Activated CD4-positive, CD25-positive, alpha-beta regulatory T cell treated with anti-CD3 and anti-CD28 coated beads, Interleukin-2, amount 50 U/mL, for 24 hours (primary cell): ENCODE measurements around the gene ANKH.
"Not testable (repeated sequence)": the region's sequence is repeated elsewhere in the genome, so short reads cannot be mapped to it uniquely, and the experiment has no call there.

ENCODE experiments used
- ATAC-seq, 2 donors: fragments of 150-1000 bp; cut with Tn5 transposase; one replicate each; pipeline ENCODE4 v1.10.0; 2021; ENCODE audit warnings: mild to moderate bottlenecking in 1 of 2, moderate library complexity in 1 of 2

ANKH gene

GRCh38 chr5:14882658-14883580 is 11.3 kb upstream of the ANKH start:
- no peak for ATAC-seq

GRCh38 chr5:14881826-14882225 is 10.2 kb upstream of the ANKH start:
- ATAC-seq: no peak

- no peak for ATAC-seq
These were observed 9.1 kb upstream of the ANKH start for GRCh38 chr5:14880688-14881087.

- ATAC-seq: no peak
These were observed 8.5 kb upstream of the ANKH start for GRCh38 chr5:14879937-14880589.

DNA sequence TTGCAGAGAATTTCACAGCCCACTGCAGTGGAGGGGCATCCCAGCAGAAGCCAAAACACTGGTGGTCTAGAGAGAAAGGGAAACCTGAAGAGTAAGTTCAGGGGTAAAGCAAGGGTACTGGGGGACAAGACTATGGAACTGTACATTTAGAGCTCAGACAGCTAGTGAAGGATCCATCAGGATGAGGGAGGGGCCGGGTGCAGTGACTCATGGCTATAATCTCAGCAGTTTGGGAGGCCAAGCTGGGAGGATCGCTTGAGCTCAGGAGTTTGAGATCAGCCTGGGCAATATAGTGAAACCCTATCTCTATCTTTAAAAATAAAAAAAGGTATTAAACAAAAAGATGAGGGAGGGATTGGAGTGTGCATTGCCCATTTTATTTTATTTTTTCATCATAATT is 7.8 kb upstream of the ANKH start:
- no peak for ATAC-seq

- ATAC-seq: not testable (repeated sequence)
These were observed 6.6 kb upstream of the ANKH start for GRCh38 chr5:14878192-14878591.

- no peak for ATAC-seq
These were observed 4.5 kb upstream of the ANKH start for GRCh38 chr5:14876095-14876494.

DNA sequence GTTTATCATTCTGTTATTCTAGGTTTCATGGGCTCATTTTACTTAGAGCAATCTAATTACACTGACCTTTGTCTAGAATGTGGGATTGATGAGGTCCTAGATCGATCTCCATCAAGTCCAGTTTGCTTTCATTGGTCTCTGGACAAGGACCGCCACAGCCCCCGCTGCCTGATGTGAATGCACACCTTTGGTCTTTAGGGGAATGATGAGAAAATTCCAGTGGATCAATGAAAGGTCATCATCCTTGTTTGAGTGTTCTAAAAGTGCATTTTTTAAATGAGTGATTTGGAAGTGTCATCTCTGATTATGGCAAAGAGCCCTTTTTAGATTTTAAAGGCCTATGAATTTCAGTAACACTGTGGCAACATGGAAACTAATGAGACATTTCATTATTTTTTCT is 2.2 kb upstream of the ANKH start:
- no peak for ATAC-seq

DNA sequence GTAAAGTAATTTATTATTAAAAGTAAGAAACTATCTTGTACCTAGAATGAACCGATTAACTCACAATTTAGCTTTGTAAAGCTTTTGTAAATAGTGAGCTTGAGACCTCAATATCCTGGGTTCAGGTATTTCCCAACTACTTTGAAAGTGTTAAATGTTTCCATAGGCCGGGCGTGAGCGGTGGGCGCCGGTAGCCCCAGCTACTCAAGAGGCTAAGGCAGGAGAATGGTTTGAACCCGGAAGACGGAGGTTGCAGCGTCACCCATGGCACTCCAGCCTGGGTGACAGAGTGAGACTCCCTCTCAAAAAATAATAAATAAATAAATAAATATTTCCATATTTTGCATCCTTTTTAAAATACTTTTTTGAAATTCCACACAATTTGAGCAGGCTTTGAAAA is 1.5 kb upstream of the ANKH start:
- ATAC-seq: no peak

GRCh38 chr5:14872070-14872989 is 752 bp upstream of the ANKH start:
- peak; percentile 13 to 17 for ATAC-seq

DNA sequence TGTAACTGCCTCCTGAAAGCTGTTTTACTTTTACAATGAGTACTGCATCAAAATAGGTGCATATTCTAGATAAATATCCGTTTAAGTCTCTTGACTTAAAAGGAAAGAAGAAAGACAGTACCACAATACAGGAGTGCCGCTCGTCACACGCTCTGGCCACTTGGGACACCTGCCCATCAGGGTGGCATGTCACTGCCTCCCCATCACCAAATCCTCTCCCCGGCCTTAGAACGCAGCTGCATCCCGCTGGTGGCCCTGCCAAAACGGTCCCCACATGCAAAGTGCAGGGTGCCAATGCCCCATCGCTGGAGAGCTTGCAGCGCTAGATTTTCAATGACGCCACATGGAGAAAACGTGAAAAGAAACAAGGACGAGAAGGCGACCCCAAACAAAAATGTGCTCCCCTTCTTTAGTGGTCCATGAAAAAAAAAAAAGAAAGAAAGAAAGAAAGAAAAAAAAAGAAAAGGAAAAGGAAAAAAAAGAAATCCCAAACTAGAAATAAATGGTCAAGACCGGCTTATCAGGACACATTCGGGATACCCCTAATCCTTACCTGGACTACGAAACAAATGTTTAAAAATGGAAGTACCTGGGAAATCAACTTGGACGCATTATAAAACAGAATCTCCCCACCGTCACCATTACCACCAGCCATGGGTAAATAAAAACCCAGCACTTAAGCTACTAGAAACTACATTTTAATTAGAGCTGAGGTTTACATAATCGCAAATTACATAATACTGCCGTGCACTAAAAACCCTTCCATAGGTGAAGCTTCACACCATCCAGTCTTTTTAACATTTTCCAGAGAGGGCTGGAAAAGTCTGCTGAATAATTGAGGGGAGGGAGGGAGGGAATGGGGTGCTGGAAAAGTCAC is 1.0 kb downstream of the ANKH start:
- ATAC-seq: peak; percentile 44 to 52

DNA sequence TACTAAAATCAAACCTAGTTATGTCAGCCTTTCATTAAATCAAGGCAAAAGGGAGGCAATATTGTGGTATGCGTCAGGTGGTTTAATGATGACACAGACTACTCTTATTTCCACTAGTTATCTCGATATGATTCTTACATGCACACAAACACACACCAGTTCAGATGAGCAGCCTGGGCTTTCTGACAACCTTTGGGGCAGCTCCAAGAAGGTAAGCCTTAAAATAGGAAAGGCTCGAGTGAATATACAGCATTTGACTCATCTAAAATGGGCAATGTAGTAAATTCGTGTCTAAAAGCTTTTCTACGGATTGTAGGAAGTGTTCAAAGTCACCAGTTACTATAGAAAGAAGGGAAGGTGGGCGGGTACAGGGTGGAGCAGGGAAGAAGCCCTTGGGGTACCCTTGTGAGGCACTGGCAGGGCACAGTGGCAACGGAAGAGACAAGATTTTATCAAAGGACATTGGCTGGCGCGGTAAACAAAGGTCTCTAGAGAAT is 1.9 kb downstream of the ANKH start:
- peak; percentile 69 to 71 for ATAC-seq

GRCh38 chr5:14869233-14869632 is 2.3 kb downstream of the ANKH start:
- ATAC-seq: no peak

DNA sequence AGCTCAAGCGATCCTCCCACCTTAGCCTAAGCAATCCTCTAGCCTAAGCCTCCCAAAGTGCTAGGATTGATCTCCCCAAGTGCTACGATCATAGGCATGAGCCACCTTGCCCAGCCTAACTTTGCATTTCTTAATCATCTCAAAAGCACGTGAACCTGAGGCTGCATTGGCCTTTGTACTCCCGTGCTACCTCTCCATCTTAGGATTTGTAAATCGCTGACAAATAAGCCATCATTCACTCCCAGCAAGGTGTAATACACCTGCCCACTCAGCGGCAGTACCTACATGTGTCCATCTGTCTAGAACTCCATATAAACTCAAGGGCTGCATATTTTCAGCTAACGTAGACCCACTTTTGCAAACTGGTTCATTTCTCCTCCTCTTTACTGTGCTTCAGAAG is 2.8 kb downstream of the ANKH start:
- ATAC-seq: no peak

GRCh38 chr5:14864181-14864812 is 7.3 kb downstream of the ANKH start:
- ATAC-seq: no peak

DNA sequence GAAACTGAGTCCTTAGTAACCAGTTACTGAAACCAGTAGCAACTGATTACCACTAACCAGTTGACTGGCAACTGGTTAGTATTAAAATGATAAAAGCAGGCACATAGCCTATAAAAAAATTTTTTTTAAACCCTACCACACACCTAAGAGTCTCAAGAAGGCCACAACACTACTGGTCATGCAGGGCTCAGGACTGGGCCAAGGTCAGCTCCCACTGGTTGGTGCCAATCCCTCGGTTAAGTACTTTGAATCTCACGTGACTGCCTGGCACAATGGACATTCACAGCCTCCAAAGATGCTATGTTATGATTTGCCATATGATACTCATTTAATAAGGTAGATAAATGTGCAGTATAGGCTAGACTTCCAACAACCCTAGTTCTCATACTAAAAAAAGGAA is 8.5 kb downstream of the ANKH start:
- ATAC-seq: no peak

- ATAC-seq: no peak
These were observed 10.3 kb downstream of the ANKH start for GRCh38 chr5:14861123-14861765.

DNA sequence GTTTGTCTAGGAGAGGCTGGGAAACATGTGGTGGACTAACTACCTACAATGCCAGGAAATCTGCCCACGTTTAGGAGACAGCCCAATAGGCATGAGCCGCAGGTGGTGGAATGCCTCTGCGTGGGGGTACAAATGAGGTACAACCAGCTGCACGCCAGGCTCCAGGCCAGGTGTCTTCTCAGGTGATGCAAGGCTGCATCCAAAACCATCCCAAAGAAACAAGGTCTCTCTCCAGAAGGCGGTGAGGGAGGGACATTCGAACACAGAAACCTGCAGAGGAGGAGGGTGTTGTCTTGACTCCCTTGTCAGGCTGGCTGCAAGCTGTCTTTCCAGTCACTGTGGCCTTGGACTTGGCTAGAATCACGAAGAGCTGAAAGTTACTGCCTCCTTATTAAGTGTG is 11.6 kb downstream of the ANKH start:
- no peak for ATAC-seq

DNA sequence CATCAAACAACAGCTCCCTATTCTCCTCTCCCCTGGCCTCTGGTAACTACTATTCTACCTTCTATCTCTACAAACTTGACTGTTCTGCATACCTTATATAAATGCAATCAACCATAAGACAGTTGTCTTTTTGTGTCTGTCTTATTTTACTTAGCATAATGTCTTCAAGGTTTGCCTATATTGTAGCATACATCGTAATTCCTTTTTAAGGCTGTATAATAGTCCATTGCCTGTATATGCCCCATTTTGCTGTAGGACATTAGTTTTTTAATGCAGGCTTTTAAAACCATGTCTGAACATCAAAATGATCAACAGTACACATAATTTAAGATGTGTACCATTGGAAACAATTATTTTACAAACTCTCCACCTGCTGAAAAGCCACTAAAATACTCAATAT is 12.4 kb downstream of the ANKH start:
- no peak for ATAC-seq

GRCh38 chr5:14855366-14855765 is 16.2 kb downstream of the ANKH start:
- ATAC-seq: no peak

DNA sequence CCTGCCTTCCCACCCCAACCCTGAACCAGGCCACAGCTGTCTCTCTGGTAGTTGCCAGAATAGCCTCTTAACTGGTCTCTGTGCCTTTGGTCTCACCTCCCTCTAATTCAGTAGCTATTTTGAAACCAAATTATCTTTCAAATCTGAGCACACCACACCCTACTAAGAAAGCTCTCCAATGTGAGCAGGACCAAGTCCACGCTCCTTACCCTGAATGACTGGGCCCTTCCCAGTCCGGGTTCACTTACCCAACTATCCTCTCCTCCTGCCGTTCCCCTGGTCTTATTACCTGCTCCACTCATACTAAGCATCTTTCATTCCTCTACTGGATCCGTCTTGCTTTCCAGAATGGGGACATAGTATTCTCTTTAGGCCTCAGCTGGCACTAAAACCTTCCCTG is 16.8 kb downstream of the ANKH start:
- no peak for ATAC-seq
